Type B pancreatic cell (in vitro differentiated cells): ENCODE measurements around the gene HSD11B1L. TPM values are rescaled to one million over a fixed set of nuclear protein-coding genes. Genes with fewer than 3 reads are reported as not detected.
"Not testable (repeated sequence)": the region's sequence is repeated elsewhere in the genome, so short reads cannot be mapped to it uniquely, and the experiment has no call there.

Source experiments
- DNase-seq: peaks from one replicate; pipeline ENCODE4 v3.0.0; 2021; ENCODE audit warnings: mixed read lengths; ENCODE audit not compliant: unreplicated experiment; ENCODE audit errors: extremely low spot score
- H3K27ac Mint-ChIP-seq: 2 replicates; pipeline ENCODE4 v1.8.0; 2021; ENCODE audit warnings: mild to moderate bottlenecking, mixed read lengths
- H3K27me3 Mint-ChIP-seq: 2 replicates; pipeline ENCODE4 v1.8.0; 2021; ENCODE audit warnings: mixed read lengths
- H3K36me3 Mint-ChIP-seq: 2 replicates; pipeline ENCODE4 v1.8.0; 2021; ENCODE audit warnings: mixed read lengths
- H3K4me1 Mint-ChIP-seq: one replicate; pipeline ENCODE4 v1.8.0; 2021; ENCODE audit warnings: mixed read lengths; ENCODE audit not compliant: unreplicated experiment
- H3K4me3 Mint-ChIP-seq: 2 replicates; pipeline ENCODE4 v1.8.0; 2021; ENCODE audit warnings: mild to moderate bottlenecking, mixed read lengths
- H3K9me3 Mint-ChIP-seq: 2 replicates; pipeline ENCODE4 v1.8.0; 2021; ENCODE audit warnings: mixed read lengths
- CTCF ChIP-seq: fragments of 200-600 bp; sonication (generic); conservative IDR thresholded peaks from 2 replicates; pipeline ENCODE4 v1.5.0; 2021; ENCODE audit warnings: antibody characterized with exemption, mild to moderate bottlenecking
- total RNA-seq: library from RNA; stranded (reverse); gene quantifications from 2 replicates; pipeline ENCODE4 v1.2.1, GENCODE V29; 2021; ENCODE audit warnings: low replicate concordance

Gene HSD11B1L
- total RNA-seq, 1 donor from 2014 or later = 11.0 TPM

- peaks cover 9% of the 10 kb centered on the region for H3K4me1 Mint-ChIP-seq
- H3K4me3 Mint-ChIP-seq = peak overlapping the region; percentile 67
- no peaks in the 10 kb centered on the region for H3K36me3 Mint-ChIP-seq
- H3K9me3 Mint-ChIP-seq = no peaks in the 10 kb centered on the region
- H3K27ac Mint-ChIP-seq = peak overlapping the region; percentile 22
- DNase-seq = no peak
- H3K27me3 Mint-ChIP-seq = peaks cover 3% of the 10 kb centered on the region
- TF ChIP-seq CTCF = no peak
Observed at GRCh38 chr19:5683177-5683886, 2.5 kb downstream of the HSD11B1L start.

GRCh38 chr19:5684694-5685430 lies 4.0 kb downstream of the HSD11B1L start:
- H3K4me3 Mint-ChIP-seq = no peak overlapping the region
- peaks cover 3% of the 10 kb centered on the region for H3K27me3 Mint-ChIP-seq
- H3K36me3 Mint-ChIP-seq = no peaks in the 10 kb centered on the region
- no peak overlapping the region for H3K27ac Mint-ChIP-seq
- no peaks in the 10 kb centered on the region for H3K9me3 Mint-ChIP-seq
- no peak for DNase-seq
- H3K4me1 Mint-ChIP-seq = peaks cover 11% of the 10 kb centered on the region
- no peak for TF ChIP-seq CTCF

GRCh38 chr19:5686326-5686646 lies 5.5 kb downstream of the HSD11B1L start:
- no peak for TF ChIP-seq CTCF
- Mint-ChIP-seq H3K36me3 (peaks cover 6% of the 10 kb centered on the region), H3K9me3 (no peaks in the 10 kb centered on the region), H3K27me3 (no peaks in the 10 kb centered on the region), H3K27ac (peak overlapping the region; percentile 77), H3K4me3 (peak overlapping the region; percentile 84), H3K4me1 (peaks cover 13% of the 10 kb centered on the region)
- no peak for DNase-seq

GRCh38 chr19:5686647-5687359 lies 6.0 kb downstream of the HSD11B1L start:
- peak; percentile 99 for DNase-seq
- H3K36me3 Mint-ChIP-seq = peaks cover 6% of the 10 kb centered on the region
- H3K4me1 Mint-ChIP-seq = peaks cover 8% of the 10 kb centered on the region
- no peaks in the 10 kb centered on the region for H3K27me3 Mint-ChIP-seq
- H3K27ac Mint-ChIP-seq = peak overlapping the region; percentile 77
- H3K4me3 Mint-ChIP-seq = peak overlapping the region; percentile 84
- peak; percentile 86 for TF ChIP-seq CTCF
- no peaks in the 10 kb centered on the region for H3K9me3 Mint-ChIP-seq

- Mint-ChIP-seq H3K36me3 (peaks cover 6% of the 10 kb centered on the region), H3K4me3 (peak overlapping the region; percentile 84), H3K27me3 (no peaks in the 10 kb centered on the region), H3K9me3 (no peaks in the 10 kb centered on the region), H3K27ac (no peak overlapping the region), H3K4me1 (peaks cover 5% of the 10 kb centered on the region)
- DNase-seq = no peak
- peak; percentile 16 for TF ChIP-seq CTCF
Observed at GRCh38 chr19:5687360-5688198, 6.8 kb downstream of the HSD11B1L start.

- Mint-ChIP-seq H3K27ac (peak overlapping the region; percentile 60), H3K4me3 (peak overlapping the region; percentile 64)
- H3K27me3 Mint-ChIP-seq, H3K9me3 Mint-ChIP-seq, H3K36me3 Mint-ChIP-seq, DNase-seq, H3K4me1 Mint-ChIP-seq: not testable (repeated sequence)
Observed at GRCh38 chr19:5688262-5688881, 7.5 kb downstream of the HSD11B1L start.
